Measurements from ENCODE around the gene CRYZL1.
"Not testable (repeated sequence)": the region's sequence is repeated elsewhere in the genome, so short reads cannot be mapped to it uniquely, and the experiment has no call there.

CRYZL1 gene

DNA sequence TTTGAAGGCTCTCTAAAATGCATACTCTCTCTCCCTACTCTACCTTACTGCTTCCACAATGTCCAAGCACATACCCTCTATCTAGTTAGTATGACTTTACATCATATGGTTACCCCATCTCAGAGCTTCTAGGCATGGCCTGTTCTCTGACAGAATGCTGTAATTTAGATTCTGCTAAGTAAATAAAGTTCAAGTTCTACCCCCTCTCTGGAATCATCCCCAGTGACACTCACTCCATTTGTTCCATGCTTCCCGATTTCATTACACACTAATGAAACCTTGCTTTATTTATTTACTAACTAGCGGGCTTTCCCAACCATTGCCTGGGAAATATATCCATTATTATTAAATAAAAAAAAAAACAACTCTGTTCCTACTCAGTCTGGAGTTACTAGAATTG, 7.3 kb downstream of the CRYZL1 start:
- Histone ChIP-seq H3K27ac (no peak overlapping the region), H3K4me3 (no peak overlapping the region)
- no peak for DNase-seq (ENCODE audit: low spot score)
- TF ChIP-seq, protein P1, sequence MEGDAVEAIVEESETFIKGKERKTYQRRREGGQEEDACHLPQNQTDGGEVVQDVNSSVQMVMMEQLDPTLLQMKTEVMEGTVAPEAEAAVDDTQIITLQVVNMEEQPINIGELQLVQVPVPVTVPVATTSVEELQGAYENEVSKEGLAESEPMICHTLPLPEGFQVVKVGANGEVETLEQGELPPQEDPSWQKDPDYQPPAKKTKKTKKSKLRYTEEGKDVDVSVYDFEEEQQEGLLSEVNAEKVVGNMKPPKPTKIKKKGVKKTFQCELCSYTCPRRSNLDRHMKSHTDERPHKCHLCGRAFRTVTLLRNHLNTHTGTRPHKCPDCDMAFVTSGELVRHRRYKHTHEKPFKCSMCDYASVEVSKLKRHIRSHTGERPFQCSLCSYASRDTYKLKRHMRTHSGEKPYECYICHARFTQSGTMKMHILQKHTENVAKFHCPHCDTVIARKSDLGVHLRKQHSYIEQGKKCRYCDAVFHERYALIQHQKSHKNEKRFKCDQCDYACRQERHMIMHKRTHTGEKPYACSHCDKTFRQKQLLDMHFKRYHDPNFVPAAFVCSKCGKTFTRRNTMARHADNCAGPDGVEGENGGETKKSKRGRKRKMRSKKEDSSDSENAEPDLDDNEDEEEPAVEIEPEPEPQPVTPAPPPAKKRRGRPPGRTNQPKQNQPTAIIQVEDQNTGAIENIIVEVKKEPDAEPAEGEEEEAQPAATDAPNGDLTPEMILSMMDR (IDR thresholded peaks at IDR 0.05): no peak

DNA sequence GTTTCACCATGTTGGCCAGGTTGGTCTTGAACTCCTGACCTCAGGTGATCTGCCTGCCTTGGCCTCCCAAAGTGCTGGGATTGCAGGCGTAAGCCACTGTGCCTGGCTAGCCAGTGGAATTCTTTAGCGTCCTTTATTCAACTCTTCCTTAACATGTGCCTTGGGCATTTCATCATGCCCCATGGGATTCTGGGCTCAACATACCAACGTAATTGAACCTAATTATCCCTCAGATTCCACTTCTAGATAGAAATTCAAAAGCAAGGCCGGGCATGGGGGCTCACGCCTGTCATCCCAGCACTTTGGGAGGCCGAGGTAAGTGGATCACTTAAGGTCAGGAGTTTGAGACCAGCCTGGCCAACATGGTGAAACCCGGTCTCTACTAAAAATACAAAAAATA, 15.4 kb downstream of the CRYZL1 start:
- not testable (repeated sequence) for H3K4me3 ChIP-seq; DNase-seq (ENCODE audit: low spot score)

DNA sequence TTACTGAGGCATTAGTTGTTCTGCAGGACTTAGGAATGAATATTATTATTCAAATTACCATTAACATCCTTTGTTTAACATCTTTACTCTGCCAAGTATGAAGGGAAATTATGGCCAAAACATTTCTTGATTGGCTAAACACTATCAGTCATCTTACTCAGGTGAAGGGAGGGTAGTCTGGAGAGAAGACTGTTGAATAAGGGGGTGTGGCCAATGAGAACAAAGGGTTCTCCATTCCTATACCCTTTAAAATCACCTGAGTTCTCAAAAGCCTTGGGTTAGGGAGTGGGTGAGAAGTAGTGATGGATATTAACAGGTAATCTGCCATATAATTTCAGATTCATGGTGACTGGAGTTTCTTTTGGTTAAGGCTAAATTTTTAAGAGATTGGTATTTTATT, 19.3 kb downstream of the CRYZL1 start:
- Histone ChIP-seq H3K27ac (no peak overlapping the region), H3K4me3 (no peak overlapping the region)
- DNase-seq (ENCODE audit: low spot score): no peak
- TF ChIP-seq, protein P1 (IDR thresholded peaks at IDR 0.05): no peak

More for the DNA sequence above, 15.4 kb downstream of the CRYZL1 start:
- H3K27ac ChIP-seq: not testable (repeated sequence)

DNA sequence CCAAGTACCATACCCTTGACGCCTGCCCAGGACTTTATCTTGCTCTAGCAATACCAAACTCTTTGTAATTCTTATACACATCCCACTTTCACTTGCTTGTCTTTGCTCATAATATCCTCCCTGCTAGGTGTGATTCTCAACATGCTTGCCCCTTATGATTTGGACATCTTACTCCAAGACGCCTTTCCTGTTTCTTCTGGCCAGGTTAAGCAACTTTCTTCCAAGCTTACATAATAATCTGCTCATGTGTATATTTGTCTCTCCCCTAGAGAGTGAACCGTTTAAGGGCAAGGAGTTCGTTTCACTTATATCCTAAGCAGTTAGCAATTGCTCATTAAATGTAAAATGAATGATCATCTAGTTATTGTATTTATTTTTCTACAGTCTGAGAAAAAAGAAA, 21.8 kb downstream of the CRYZL1 start:
- Histone ChIP-seq H3K27ac (no peak overlapping the region), H3K4me3 (no peak overlapping the region)
- no peak for DNase-seq (ENCODE audit: low spot score)
- TF ChIP-seq, protein P1 (IDR thresholded peaks at IDR 0.05): no peak

GRCh38 chr21:33618407-33618806, 23.1 kb downstream of the CRYZL1 start:
- no peak for DNase-seq (ENCODE audit: low spot score)
- no peak overlapping the region for H3K27ac ChIP-seq
- no peak overlapping the region for H3K4me3 ChIP-seq
- TF ChIP-seq, protein P1 (IDR thresholded peaks at IDR 0.05): no peak

- not testable (repeated sequence) for H3K27ac ChIP-seq; DNase-seq (ENCODE audit: low spot score); H3K4me3 ChIP-seq
Observed at GRCh38 chr21:33617565-33617964, 24.0 kb downstream of the CRYZL1 start.

DNA sequence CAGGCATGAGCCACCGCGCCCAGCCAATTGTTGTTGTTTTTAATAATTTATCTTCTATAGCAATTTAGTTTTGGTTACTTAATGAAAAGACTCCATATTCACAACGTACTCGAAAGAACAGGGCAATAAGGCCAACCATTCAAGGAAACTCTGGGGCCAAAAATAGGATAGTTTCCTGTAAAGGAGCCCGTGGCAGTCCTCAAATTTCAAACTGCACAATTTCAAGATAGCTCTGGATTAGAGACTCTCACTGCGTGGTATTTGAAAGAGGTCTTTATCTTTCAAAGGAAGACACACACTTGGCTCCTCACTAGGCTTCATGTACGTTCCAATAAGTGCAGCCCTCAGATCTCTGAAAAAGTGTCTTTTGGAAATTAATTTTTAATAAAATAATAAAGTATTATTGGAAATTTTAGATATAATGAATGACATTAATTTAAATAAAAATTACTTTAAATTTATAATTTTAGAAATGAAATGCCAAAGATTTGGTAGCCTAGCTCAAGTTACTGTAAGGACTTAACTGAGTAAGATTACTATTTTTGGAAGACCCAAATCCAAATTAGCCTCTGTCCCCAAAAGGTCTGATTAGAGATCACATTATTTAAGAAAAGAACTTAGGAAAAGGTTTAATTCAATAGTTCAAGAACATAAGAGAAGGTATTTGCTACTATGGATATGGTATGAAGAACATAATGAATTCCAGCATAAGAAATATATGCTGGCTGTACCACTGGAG, 30.4 kb downstream of the CRYZL1 start:
- TF ChIP-seq, protein P1 (IDR thresholded peaks at IDR 0.05): no peak
- Histone ChIP-seq H3K27ac (no peak overlapping the region), H3K4me3 (no peak overlapping the region)
- DNase-seq (ENCODE audit: low spot score): no peak

- DNase-seq (ENCODE audit: low spot score): no peak
- Histone ChIP-seq H3K4me3 (no peak overlapping the region), H3K27ac (peak overlapping the region in 1 of 2 donors; percentile 3)
- TF ChIP-seq, protein P1 (IDR thresholded peaks at IDR 0.05): no peak
Observed at GRCh38 chr21:33608559-33608958, 33.0 kb downstream of the CRYZL1 start.
